Upper lobe of left lung (tissue), 4 donors: Measurements from ENCODE around the gene STX8.

ENCODE experiments used
- EP300 ChIP-seq, 4 donors: sonication (generic); formaldehyde crosslinking; IDR thresholded peaks; one replicate each; pipeline ENCODE4 v1.5.1; 2017; ENCODE audit warnings: antibody characterized with exemption in 4 of 4, control low read depth in 2 of 4
- TF ChIP-seq, protein P1 (sequence below), 6 experiments: fragments of 450-650 bp in 4 of 6; fragments of 200-600 bp in 2 of 6; sonication (generic) in 2 of 6; IDR thresholded peaks; one replicate each; pipeline ENCODE4 v1.5.1; 2016 to 2019; ENCODE audit warnings: antibody characterized with exemption in 6 of 6

GRCh38 chr17:9208381-9209105, 367.1 kb downstream of the STX8 start:
- TF ChIP-seq, protein P1, sequence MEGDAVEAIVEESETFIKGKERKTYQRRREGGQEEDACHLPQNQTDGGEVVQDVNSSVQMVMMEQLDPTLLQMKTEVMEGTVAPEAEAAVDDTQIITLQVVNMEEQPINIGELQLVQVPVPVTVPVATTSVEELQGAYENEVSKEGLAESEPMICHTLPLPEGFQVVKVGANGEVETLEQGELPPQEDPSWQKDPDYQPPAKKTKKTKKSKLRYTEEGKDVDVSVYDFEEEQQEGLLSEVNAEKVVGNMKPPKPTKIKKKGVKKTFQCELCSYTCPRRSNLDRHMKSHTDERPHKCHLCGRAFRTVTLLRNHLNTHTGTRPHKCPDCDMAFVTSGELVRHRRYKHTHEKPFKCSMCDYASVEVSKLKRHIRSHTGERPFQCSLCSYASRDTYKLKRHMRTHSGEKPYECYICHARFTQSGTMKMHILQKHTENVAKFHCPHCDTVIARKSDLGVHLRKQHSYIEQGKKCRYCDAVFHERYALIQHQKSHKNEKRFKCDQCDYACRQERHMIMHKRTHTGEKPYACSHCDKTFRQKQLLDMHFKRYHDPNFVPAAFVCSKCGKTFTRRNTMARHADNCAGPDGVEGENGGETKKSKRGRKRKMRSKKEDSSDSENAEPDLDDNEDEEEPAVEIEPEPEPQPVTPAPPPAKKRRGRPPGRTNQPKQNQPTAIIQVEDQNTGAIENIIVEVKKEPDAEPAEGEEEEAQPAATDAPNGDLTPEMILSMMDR (IDR thresholded peaks at IDR 0.05): no peak
- TF ChIP-seq EP300 (IDR thresholded peaks at IDR 0.05): no peak
